MCF 10A (cell line): Measurements from ENCODE around the gene STEAP1B. TPM values are rescaled to one million over a fixed set of nuclear protein-coding genes. Genes with fewer than 3 reads are reported as not detected.
"Not testable (repeated sequence)": the region's sequence is repeated elsewhere in the genome, so short reads cannot be mapped to it uniquely, and the experiment has no call there.

Experiments used
- BruUV-seq: library from RNA; stranded (reverse); fragments of 400-500 nt; replicated peaks from 2 replicates; lab custom pipeline; 2021; lab: Mats Ljungman, UMichigan
- CTCF ChIA-PET: fragments of 300-600 bp; sonication (Branson Sonifier 250); formaldehyde crosslinking; extraction: SDS; loops from one replicate; lab custom pipeline; 2021; ENCODE audit warnings: antibody characterized with exemption, inconsistent platforms; lab: Yijun Ruan, JAX
- POLR2A ChIA-PET: fragments of 300-600, 350-650 bp; sonication (Branson Sonifier 250); formaldehyde crosslinking; extraction: SDS; loops from one replicate; lab custom pipeline; 2020; ENCODE audit warnings: antibody characterized with exemption, inconsistent platforms; lab: Yijun Ruan, JAX
- DNase-seq: peaks from one replicate; pipeline ENCODE4 v3.0.0-alpha.2; 2018; ENCODE audit not compliant: unreplicated experiment
- H3K27ac Mint-ChIP-seq: one replicate; pipeline ENCODE4 v1.8.0; 2022; ENCODE audit warnings: mild to moderate bottlenecking, low read depth, mixed read lengths; ENCODE audit not compliant: unreplicated experiment
- H3K27me3 Mint-ChIP-seq: one replicate; pipeline ENCODE4 v1.8.0; 2022; ENCODE audit warnings: mixed read lengths; ENCODE audit not compliant: insufficient read depth, unreplicated experiment
- H3K36me3 Mint-ChIP-seq: one replicate; pipeline ENCODE4 v1.8.0; 2022; ENCODE audit warnings: mild to moderate bottlenecking, moderate library complexity, mixed read lengths; ENCODE audit not compliant: insufficient read depth, unreplicated experiment
- H3K4me1 Mint-ChIP-seq: one replicate; pipeline ENCODE4 v1.8.0; 2022; ENCODE audit warnings: mixed read lengths; ENCODE audit not compliant: insufficient read depth, unreplicated experiment
- H3K4me3 Mint-ChIP-seq: one replicate; pipeline ENCODE4 v1.8.0; 2022; ENCODE audit warnings: mild to moderate bottlenecking, moderate library complexity, mixed read lengths; ENCODE audit not compliant: unreplicated experiment
- H3K9me3 Mint-ChIP-seq: one replicate; pipeline ENCODE4 v1.8.0; 2022; ENCODE audit warnings: mixed read lengths; ENCODE audit not compliant: unreplicated experiment
- intact Hi-C: fragments of 100-400 bp; cut with micrococcal nuclease; formaldehyde crosslinking; loops from 2 replicates; pipeline ENCODE4 v1.14.1; 2022
- total RNA-seq: library from RNA; stranded (reverse); gene quantifications from 2 replicates; pipeline ENCODE4 v1.2.3, GENCODE V29; 2022
- TF ChIP-seq, protein P1 (sequence below): fragments of 200-600 bp; IDR thresholded peaks from one replicate; pipeline ENCODE4 v1.8.0; 2022; ENCODE audit warnings: antibody characterized with exemption, mild to moderate bottlenecking; ENCODE audit not compliant: unreplicated experiment

Gene STEAP1B
- total RNA-seq, 1 experiment from 2014 or later: not detected

- Mint-ChIP-seq H3K4me3 (no peak overlapping the region), H3K27me3 (no peaks in the 10 kb centered on the region), H3K9me3 (no peaks in the 10 kb centered on the region), H3K4me1 (peaks cover 6% of the 10 kb centered on the region), H3K27ac (no peak overlapping the region), H3K36me3 (no peaks in the 10 kb centered on the region)
- intact Hi-C loops: no loop called here
- ChIA-PET CTCF (no interaction called here), POLR2A (no interaction called here)
- DNase-seq: no peak
- no TSS peak for BruUV-seq
- TF ChIP-seq, protein P1, sequence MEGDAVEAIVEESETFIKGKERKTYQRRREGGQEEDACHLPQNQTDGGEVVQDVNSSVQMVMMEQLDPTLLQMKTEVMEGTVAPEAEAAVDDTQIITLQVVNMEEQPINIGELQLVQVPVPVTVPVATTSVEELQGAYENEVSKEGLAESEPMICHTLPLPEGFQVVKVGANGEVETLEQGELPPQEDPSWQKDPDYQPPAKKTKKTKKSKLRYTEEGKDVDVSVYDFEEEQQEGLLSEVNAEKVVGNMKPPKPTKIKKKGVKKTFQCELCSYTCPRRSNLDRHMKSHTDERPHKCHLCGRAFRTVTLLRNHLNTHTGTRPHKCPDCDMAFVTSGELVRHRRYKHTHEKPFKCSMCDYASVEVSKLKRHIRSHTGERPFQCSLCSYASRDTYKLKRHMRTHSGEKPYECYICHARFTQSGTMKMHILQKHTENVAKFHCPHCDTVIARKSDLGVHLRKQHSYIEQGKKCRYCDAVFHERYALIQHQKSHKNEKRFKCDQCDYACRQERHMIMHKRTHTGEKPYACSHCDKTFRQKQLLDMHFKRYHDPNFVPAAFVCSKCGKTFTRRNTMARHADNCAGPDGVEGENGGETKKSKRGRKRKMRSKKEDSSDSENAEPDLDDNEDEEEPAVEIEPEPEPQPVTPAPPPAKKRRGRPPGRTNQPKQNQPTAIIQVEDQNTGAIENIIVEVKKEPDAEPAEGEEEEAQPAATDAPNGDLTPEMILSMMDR: no peak
These were observed 944 bp downstream of the STEAP1B start for GRCh38 chr7:22499044-22499443.

- H3K4me3 Mint-ChIP-seq, intact Hi-C loops, CTCF ChIA-PET, H3K9me3 Mint-ChIP-seq, BruUV-seq, H3K4me1 Mint-ChIP-seq, H3K27me3 Mint-ChIP-seq, POLR2A ChIA-PET, H3K36me3 Mint-ChIP-seq, H3K27ac Mint-ChIP-seq: not testable (repeated sequence)
- DNase-seq: peak; percentile 42
These were observed 3.1 kb downstream of the STEAP1B start for GRCh38 chr7:22496912-22497311.

DNA sequence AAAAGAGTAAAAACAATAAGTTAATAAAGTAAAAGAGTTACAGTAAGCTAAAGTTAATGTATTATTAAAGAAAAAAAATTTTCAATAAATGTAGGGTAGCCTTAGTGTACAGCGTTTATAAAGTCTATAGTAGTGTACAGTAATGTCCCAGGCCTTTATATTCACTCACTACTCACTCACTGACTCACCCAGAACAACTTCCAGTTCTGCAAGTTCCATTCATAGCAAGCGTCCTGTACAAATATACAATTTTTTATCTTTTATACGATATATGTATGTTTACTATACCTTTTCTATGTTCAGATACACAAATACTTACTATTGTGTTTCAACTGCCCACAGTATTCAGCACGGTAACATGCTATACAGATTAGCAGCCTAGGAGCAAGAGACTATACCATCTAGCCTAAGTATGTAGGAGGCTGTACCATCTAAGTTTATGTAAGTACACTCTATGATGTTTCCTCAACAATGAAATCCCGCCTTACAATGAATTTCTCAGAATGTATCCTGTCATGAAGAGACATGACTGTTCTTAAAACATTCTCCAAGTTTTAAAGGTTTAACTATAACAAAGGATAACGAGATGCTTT, 3.6 kb downstream of the STEAP1B start:
- DNase-seq, H3K4me3 Mint-ChIP-seq, H3K27me3 Mint-ChIP-seq, POLR2A ChIA-PET, H3K27ac Mint-ChIP-seq, intact Hi-C loops, BruUV-seq, H3K9me3 Mint-ChIP-seq, H3K4me1 Mint-ChIP-seq, H3K36me3 Mint-ChIP-seq: not testable (repeated sequence)
- CTCF ChIA-PET: interaction anchor here (1.7 kb wide), 1 partner anchor 387 kb away, joined by 17 read pairs; no protein-coding TSS in a partner anchor

GRCh38 chr7:22493160-22493925, 6.6 kb downstream of the STEAP1B start:
- BruUV-seq, DNase-seq, POLR2A ChIA-PET, H3K36me3 Mint-ChIP-seq, H3K27me3 Mint-ChIP-seq, H3K9me3 Mint-ChIP-seq, intact Hi-C loops, CTCF ChIA-PET, H3K27ac Mint-ChIP-seq, H3K4me3 Mint-ChIP-seq: not testable (repeated sequence)
- peaks cover 12% of the 10 kb centered on the region for H3K4me1 Mint-ChIP-seq

- peaks cover 6% of the 10 kb centered on the region for H3K4me1 Mint-ChIP-seq
- ChIA-PET CTCF (interaction anchor here (0.6 to 3.8 kb wide), 8 partner anchors 11 to 429 kb away, joined by 3 to 93 read pairs (median 4); no protein-coding TSS in a partner anchor), POLR2A (no interaction called here)
- intact Hi-C loops: loop anchor here (1.0 to 2.0 kb wide), 3 partner anchors 192 to 386 kb away; no protein-coding TSS in a partner anchor
- DNase-seq: peak; percentile 83
- H3K4me3 Mint-ChIP-seq: no peak overlapping the region
- no TSS peak for BruUV-seq
- H3K27me3 Mint-ChIP-seq: no peaks in the 10 kb centered on the region
- H3K9me3 Mint-ChIP-seq: no peaks in the 10 kb centered on the region
- TF ChIP-seq, protein P1: peak; percentile 93
- H3K27ac Mint-ChIP-seq: no peak overlapping the region
- H3K36me3 Mint-ChIP-seq: no peaks in the 10 kb centered on the region
These were observed 11.1 kb downstream of the STEAP1B start for GRCh38 chr7:22488643-22489462.
